ENCODE measurements around the gene TOM1L2.
A peak's percentile ranks its signal among the peaks of the same experiment; 100 is the strongest.

TOM1L2 gene

DNA sequence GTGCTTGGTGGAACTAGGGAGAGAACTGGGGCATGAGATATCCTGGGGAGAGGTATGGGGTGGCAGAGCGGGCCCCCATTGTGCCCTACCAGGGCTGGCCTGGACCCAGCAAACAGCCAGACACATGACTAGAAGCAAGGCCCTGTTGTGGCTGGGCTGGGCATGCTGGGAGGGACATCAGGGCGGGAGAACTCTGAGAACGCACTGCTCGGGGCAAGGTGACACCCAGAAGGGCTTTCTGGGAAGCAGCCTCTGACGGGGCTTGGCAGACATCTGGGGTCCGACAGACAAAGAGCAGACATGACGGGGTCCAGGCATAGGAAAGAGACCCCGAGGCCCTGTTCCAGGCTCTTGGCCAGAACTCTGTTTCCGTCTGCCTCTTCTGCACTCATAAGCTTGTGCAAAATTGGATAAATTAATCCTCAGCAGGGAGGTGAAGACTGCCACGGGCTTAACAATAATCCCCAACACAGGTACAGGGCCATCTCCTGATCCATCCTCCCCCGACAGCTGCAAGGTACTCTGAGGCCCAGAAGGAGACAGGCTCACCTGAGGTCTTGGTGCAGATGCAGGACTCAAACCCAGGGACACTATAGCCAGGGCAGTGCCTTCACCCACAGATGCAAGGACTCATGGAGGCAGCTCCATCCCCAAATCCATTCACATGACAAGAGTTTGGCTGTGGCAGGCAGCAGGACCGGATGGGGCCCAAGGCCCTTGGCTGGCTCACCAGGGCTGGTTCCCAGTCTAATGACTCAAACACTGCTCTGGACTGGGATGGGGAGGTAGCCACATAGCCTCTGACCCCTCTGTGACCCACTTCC, 140.8 kb downstream of the TOM1L2 start:
- H3K36me3 Mint-ChIP-seq (ENCODE audit: insufficient read depth): peaks cover 69% of the 10 kb centered on the region
- H3K4me1 Mint-ChIP-seq (ENCODE audit: low read depth in 2 of 2): peaks cover 44 to 52% of the 10 kb centered on the region in 2 donors

DNA sequence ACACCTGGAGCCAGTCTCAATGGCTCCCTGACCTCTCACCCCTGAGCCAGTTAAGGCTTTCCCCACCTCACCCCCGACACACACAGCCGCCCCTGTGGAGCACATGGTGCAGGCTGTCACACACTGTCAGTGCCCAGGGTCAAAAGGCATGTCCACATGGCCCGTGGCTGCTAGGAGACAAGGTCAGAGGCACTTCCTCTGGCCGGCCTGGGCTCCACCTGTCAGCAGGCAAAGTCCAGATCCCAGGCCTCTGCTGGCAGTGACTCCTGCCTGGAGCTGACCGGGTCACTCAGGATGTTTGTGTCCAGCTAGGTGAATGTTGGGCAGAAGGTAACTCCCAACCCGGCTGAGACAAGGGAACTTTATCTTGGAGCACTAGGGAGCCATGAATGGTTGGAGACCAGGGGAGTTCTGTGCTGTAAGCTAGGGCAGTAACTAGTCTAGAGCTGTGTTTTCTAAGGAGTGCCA, 141.4 kb downstream of the TOM1L2 start:
- H3K27ac Mint-ChIP-seq: peak overlapping the region; percentile 44 to 52

More for the DNA sequence above, 140.8 kb downstream of the TOM1L2 start:
- ATAC-seq (replicated peaks) (no peak), DNase-seq (no peak)
- Mint-ChIP-seq H3K27me3 (no peaks in the 10 kb centered on the region), H3K27ac (peak overlapping the region; percentile 44 to 52), H3K9me3 (no peaks in the 10 kb centered on the region), H3K4me3 (no peak overlapping the region)

GRCh38 chr17:17830269-17830567, 142.0 kb downstream of the TOM1L2 start:
- Mint-ChIP-seq H3K27me3 (no peaks in the 10 kb centered on the region), H3K4me1 (ENCODE audit: low read depth in 2 of 2) (peaks cover 44 to 51% of the 10 kb centered on the region in 2 donors), H3K36me3 (ENCODE audit: insufficient read depth) (peaks cover 61% of the 10 kb centered on the region)

More for the DNA sequence above, 141.4 kb downstream of the TOM1L2 start:
- H3K36me3 Mint-ChIP-seq (ENCODE audit: insufficient read depth): peaks cover 64% of the 10 kb centered on the region
- DNase-seq: no peak
- H3K4me3 Mint-ChIP-seq: no peak overlapping the region
- ATAC-seq (replicated peaks): no peak
- no peaks in the 10 kb centered on the region for H3K9me3 Mint-ChIP-seq
- no peaks in the 10 kb centered on the region for H3K27me3 Mint-ChIP-seq
- peaks cover 47 to 55% of the 10 kb centered on the region in 2 donors for H3K4me1 Mint-ChIP-seq (ENCODE audit: low read depth in 2 of 2)

DNA sequence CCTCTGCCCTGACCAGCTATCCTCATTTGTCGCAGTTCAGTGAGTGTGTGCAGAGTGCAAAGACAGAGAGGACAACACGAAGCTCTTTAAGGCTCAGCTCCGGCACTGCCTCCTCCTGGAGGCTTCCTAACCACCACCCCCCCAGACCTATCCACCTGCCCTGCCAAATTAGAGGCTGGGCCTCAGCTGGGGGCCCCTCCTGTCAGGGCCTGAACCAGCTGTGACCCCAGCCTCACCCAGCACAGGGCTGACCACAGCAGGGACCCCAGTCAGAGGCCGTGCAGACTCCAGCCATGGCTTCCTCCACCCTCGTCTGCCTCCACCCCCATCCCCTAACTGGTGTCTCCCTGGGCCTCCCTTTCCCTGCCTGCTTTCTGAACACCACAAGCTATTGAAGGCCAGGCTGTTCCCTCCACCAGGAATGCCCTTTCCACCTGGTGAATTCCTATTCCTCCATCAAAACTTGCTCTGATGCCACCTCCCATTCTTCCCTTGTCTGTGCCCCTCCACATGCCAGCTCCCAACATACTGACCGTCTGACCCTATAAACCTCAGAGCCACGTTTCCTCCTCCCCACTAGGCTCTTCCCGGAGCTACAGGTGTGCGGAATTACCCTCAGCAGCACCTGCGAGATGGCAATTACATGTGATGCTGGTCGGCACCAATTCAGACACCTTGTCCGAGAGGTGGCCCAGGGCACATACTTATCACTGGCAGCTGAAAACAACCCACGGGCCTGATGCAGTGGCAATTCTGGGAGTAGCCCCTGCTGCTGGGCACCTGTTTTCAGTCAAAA, 144.2 kb downstream of the TOM1L2 start:
- Mint-ChIP-seq H3K36me3 (ENCODE audit: insufficient read depth) (peaks cover 58% of the 10 kb centered on the region), H3K4me3 (peak overlapping the region in 1 of 2 donors; percentile 28), H3K27me3 (no peaks in the 10 kb centered on the region), H3K9me3 (no peaks in the 10 kb centered on the region), H3K4me1 (ENCODE audit: low read depth in 2 of 2) (peaks cover 48 to 51% of the 10 kb centered on the region in 2 donors), H3K27ac (peak overlapping the region in 1 of 2 donors; percentile 96)
- ATAC-seq (replicated peaks) (no peak), DNase-seq (no peak)

More at GRCh38 chr17:17830269-17830567, 142.0 kb downstream of the TOM1L2 start:
- DNase-seq: no peak
- no peak overlapping the region for H3K27ac Mint-ChIP-seq
- no peak for ATAC-seq (replicated peaks)
- no peak overlapping the region for H3K4me3 Mint-ChIP-seq
- no peaks in the 10 kb centered on the region for H3K9me3 Mint-ChIP-seq

DNA sequence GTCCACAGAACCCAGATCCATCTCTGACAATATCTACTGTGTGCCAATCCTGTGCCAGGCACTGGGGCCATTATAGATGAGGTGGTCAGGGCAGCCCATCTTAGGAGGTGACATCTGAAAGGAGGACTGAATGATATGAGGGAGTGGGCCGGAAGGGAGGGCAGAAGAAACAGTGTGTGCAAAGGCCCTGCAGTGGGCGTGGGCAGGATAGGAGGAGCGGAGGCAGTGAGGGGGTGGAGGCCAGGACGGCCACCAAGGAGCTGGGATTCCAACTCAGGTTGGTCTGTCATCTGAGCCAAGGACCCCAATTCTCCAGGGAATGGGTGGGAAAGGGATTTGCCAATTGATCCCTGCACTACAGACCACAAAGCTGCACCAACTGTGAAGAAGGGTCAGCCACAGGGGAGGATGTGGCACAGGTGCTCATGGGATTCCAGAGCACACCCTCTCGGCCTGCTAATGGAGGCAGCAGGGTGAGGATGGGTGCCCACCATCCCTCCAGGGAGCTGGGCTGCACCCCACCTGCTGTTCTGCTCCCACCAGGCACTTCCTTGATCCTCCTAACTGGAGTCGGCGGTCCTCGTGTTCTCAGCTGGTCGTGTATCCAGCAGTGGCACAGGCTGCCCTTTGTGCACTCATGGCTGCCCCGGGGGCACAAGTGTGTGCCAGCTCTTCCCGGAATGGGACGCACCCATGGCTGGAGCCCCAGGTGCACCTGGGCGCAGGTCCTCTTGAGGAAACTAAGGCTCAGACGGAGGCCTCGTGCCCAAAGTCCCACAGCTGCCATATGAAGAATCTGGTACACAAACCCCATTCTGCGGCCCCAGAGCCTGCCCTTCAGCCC, 145.0 kb downstream of the TOM1L2 start:
- DNase-seq (no peak), ATAC-seq (replicated peaks) (no peak)
- Mint-ChIP-seq H3K9me3 (no peaks in the 10 kb centered on the region), H3K27me3 (no peaks in the 10 kb centered on the region), H3K36me3 (ENCODE audit: insufficient read depth) (peaks cover 58% of the 10 kb centered on the region), H3K4me3 (peak overlapping the region; percentile 59 to 67), H3K4me1 (ENCODE audit: low read depth in 2 of 2) (peaks cover 52 to 56% of the 10 kb centered on the region in 2 donors), H3K27ac (peak overlapping the region; percentile 96 to 97)

- Mint-ChIP-seq H3K36me3 (ENCODE audit: insufficient read depth) (peaks cover 53% of the 10 kb centered on the region), H3K4me3 (peak overlapping the region; percentile 59 to 67), H3K27me3 (no peaks in the 10 kb centered on the region), H3K9me3 (no peaks in the 10 kb centered on the region), H3K27ac (peak overlapping the region; percentile 96 to 97), H3K4me1 (ENCODE audit: low read depth in 2 of 2) (peaks cover 50 to 52% of the 10 kb centered on the region in 2 donors)
- DNase-seq (no peak), ATAC-seq (replicated peaks) (peak; percentile 6)
These were observed 145.9 kb downstream of the TOM1L2 start for GRCh38 chr17:17826342-17826713.

DNA sequence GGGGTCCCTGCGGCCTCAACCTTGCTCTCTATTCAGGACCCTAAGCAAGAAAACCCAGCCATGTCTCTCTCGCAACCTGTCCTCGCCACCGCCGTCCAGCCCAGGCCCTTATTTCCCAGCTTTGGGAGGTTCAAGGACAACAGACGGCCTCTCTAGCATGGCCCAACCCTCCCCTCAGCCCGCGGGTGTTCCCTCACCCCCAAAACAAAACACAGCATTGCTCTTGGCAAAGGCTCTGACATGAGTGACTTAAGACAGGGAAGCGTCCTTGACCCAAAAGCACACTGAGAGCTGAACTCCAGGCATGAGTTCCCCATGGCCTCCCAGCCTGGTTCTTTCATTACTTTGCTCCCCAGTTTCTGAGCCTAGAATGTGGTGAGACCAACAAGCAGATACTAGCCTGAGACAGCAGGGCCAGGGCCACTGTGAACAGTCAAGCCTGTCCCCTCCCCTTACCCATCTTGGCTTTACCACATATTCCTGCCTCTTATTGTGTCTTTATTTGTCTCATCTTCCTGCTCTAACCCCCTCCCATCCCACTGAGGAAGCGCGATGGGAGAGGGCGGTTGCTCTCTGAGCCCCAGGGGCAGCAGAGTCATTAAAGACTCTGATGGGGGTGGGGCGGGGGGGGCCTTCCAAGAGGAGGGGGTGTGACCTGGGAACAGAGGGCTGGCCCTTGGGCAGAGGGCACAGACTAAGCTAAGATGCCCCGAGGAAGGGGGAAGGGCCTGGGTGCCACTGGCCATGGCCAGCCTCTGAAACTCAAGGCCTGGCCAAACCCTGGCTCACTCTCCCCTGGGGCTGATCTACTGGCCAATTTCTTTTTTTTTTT, 147.2 kb downstream of the TOM1L2 start:
- no peak for DNase-seq
- Mint-ChIP-seq H3K27me3 (no peaks in the 10 kb centered on the region), H3K27ac (peak overlapping the region; percentile 96 to 97), H3K4me1 (ENCODE audit: low read depth in 2 of 2) (peaks cover 54 to 58% of the 10 kb centered on the region in 2 donors), H3K36me3 (ENCODE audit: insufficient read depth) (peaks cover 55% of the 10 kb centered on the region), H3K4me3 (peak overlapping the region; percentile 75 to 83), H3K9me3 (no peaks in the 10 kb centered on the region)
- ATAC-seq (replicated peaks): no peak

DNA sequence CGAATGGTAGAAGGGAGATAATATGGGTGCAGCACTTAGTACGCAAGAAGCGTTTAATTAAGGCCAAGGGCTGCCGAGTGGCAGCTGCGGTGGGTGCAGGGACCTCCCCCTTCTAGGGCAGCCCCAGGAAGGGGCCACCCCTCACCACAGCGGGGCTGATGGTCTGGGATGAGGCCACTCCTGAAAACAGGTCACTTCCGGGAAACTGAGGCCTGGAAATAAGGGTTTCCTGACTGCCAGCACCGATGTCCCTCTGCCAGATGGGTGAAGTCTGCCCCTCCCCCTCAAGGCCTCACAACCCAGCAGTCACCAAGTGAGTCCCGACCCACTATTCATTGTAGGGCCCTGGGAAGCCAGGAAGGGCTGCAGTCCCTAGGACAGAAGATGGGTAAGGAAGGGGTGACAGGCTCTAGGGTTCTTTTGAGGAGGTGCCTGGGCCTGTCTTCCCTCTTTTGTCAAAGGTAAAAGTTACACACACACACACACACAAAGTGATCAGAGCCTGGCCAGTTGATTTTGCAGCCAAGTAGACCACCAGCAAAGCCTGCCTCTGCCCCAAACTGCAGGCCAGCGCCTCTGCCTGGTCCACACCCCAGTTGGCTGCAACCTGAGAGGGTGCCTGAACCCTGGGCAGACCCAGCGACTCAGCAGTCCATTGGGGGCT, 147.9 kb downstream of the TOM1L2 start:
- Mint-ChIP-seq H3K4me3 (peak overlapping the region; percentile 75 to 83), H3K27me3 (no peaks in the 10 kb centered on the region), H3K4me1 (ENCODE audit: low read depth in 2 of 2) (peaks cover 55 to 61% of the 10 kb centered on the region in 2 donors), H3K9me3 (no peaks in the 10 kb centered on the region), H3K36me3 (ENCODE audit: insufficient read depth) (peaks cover 59% of the 10 kb centered on the region), H3K27ac (peak overlapping the region; percentile 96 to 97)
- DNase-seq (no peak), ATAC-seq (replicated peaks) (peak; percentile 44)

GRCh38 chr17:17823433-17824118, 148.6 kb downstream of the TOM1L2 start:
- Mint-ChIP-seq H3K9me3 (no peaks in the 10 kb centered on the region), H3K36me3 (ENCODE audit: insufficient read depth) (peaks cover 62% of the 10 kb centered on the region), H3K27me3 (no peaks in the 10 kb centered on the region), H3K4me3 (peak overlapping the region; percentile 75 to 83), H3K4me1 (ENCODE audit: low read depth in 2 of 2) (peaks cover 57 to 65% of the 10 kb centered on the region in 2 donors), H3K27ac (peak overlapping the region; percentile 96 to 97)
- DNase-seq (peak; percentile 75 to 79 (median 77)), ATAC-seq (replicated peaks) (peak; percentile 82)

DNA sequence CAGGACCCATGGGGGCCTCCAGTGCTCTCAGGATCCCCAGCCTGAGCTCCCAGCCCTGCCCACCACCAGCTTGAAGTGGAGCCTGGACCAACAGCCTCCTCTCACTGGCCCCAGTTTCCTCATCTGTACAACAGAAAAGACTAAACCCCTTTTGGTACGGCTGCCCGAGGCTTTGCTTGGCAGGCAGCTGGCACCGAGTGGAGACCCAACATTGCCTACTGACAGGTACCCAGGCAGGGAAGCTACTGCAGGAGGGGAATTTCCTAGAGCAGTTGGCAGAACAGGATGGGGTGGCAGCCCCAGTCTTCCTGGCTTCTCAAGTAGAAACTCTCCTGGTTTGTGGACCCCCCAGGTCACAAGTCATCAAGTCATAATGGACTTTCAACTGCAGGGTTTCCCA, 149.6 kb downstream of the TOM1L2 start:
- peak overlapping the region; percentile 64 to 83 for H3K4me3 Mint-ChIP-seq
- no peak for ATAC-seq (replicated peaks)
- H3K27me3 Mint-ChIP-seq: no peaks in the 10 kb centered on the region
- DNase-seq: no peak
- peak overlapping the region in 1 of 2 donors; percentile 55 for H3K27ac Mint-ChIP-seq
- peaks cover 55 to 58% of the 10 kb centered on the region in 2 donors for H3K4me1 Mint-ChIP-seq (ENCODE audit: low read depth in 2 of 2)
- no peaks in the 10 kb centered on the region for H3K9me3 Mint-ChIP-seq
- peaks cover 65% of the 10 kb centered on the region for H3K36me3 Mint-ChIP-seq (ENCODE audit: insufficient read depth)

DNA sequence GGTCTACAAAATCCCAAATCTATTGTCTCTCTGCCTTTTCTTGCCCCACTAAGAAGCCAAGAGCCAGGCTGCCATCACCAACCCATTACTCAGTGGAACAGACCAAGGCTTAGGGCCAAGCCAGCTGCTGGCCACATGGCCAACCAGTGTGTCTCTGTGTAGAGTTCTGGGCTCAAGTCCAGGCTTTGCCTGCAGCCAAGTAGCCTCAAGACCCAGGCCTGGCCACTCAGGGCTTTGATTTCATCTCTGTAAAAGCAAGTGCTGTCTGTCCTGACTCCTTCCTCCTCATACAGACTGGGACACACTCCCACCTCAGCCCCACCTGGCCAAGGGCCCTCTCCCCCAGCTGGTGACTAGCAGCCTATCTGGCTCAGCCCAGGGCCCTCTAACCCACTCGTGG, 150.0 kb downstream of the TOM1L2 start:
- ATAC-seq (replicated peaks) (no peak), DNase-seq (no peak)
- peaks cover 55% of the 10 kb centered on the region in 2 donors for H3K4me1 Mint-ChIP-seq (ENCODE audit: low read depth in 2 of 2)
- H3K36me3 Mint-ChIP-seq (ENCODE audit: insufficient read depth): peaks cover 66% of the 10 kb centered on the region
- peak overlapping the region; percentile 64 to 83 for H3K4me3 Mint-ChIP-seq
- H3K27me3 Mint-ChIP-seq: no peaks in the 10 kb centered on the region
- no peaks in the 10 kb centered on the region for H3K9me3 Mint-ChIP-seq
- H3K27ac Mint-ChIP-seq: peak overlapping the region in 1 of 2 donors; percentile 79
